RKO (cell line): ENCODE data around the gene NAGS.
"Not testable (repeated sequence)": the region's sequence is repeated elsewhere in the genome, so short reads cannot be mapped to it uniquely, and the experiment has no call there.

Experiments
- DNase-seq: peaks from one replicate; pipeline ENCODE4 v3.0.0-alpha.2; 2016; ENCODE audit warnings: low spot score

The NAGS gene

GRCh38 chr17:44044071-44044470 is 39.6 kb downstream of the NAGS start:
- peak; percentile 38 for DNase-seq

GRCh38 chr17:44045486-44045885 is 41.1 kb downstream of the NAGS start:
- no peak for DNase-seq

GRCh38 chr17:44046893-44047292 is 42.5 kb downstream of the NAGS start:
- DNase-seq, result not testable (repeated sequence)

- DNase-seq, result no peak
Observed at GRCh38 chr17:44049294-44050060, 45.1 kb downstream of the NAGS start.

- no peak for DNase-seq
Observed at GRCh38 chr17:44053125-44053872, 48.9 kb downstream of the NAGS start.
